ENCODE data around the gene TOMM22. TPM values are rescaled to one million over a fixed set of nuclear protein-coding genes. Genes with fewer than 3 reads are reported as not detected.

TOMM22 gene
- polyA plus RNA-seq, 1 experiment, result 29.6 TPM

GRCh38 chr22:38710866-38711265 is 29.1 kb downstream of the TOMM22 start:
- Histone ChIP-seq H3K27me3 (ENCODE audit: control insufficient read depth, insufficient read depth, low read length) (no peaks in the 10 kb centered on the region), H3K36me3 (ENCODE audit: control insufficient read depth, insufficient read depth, low read length) (peaks cover 3% of the 10 kb centered on the region), H3K4me3 (ENCODE audit: low read depth, low read length) (no peak overlapping the region)
- POLR2A ChIA-PET, result no interaction called here
- no peak for DNase-seq (ENCODE audit: low read depth)
- CTCF ChIA-PET, result no interaction called here
- no peak for TF ChIP-seq CTCF (IDR thresholded peaks at IDR 0.05; ENCODE audit: insufficient read depth, low read depth, low read length)

GRCh38 chr22:38712486-38713207 is 30.9 kb downstream of the TOMM22 start:
- no peak for TF ChIP-seq CTCF (IDR thresholded peaks at IDR 0.05; ENCODE audit: insufficient read depth, low read depth, low read length)
- H3K27me3 ChIP-seq (ENCODE audit: control insufficient read depth, insufficient read depth, low read length), result no peaks in the 10 kb centered on the region
- no peak overlapping the region for H3K4me3 ChIP-seq (ENCODE audit: low read depth, low read length)
- no peak for DNase-seq (ENCODE audit: low read depth)
- CTCF ChIA-PET, result interaction anchor here (1.5 kb wide), 1 partner anchor 13 kb away, joined by 5 read pairs; no protein-coding TSS in a partner anchor
- H3K36me3 ChIP-seq (ENCODE audit: control insufficient read depth, insufficient read depth, low read length), result peaks cover 17% of the 10 kb centered on the region
- POLR2A ChIA-PET, result no interaction called here

- ChIA-PET POLR2A (no interaction called here), CTCF (interaction anchor here (2.5 kb wide), 1 partner anchor 11 kb away, joined by 9 read pairs; no protein-coding TSS in a partner anchor)
- Histone ChIP-seq H3K4me3 (ENCODE audit: low read depth, low read length) (no peak overlapping the region), H3K36me3 (ENCODE audit: control insufficient read depth, insufficient read depth, low read length) (peaks cover 19% of the 10 kb centered on the region), H3K27me3 (ENCODE audit: control insufficient read depth, insufficient read depth, low read length) (no peaks in the 10 kb centered on the region)
- no peak for TF ChIP-seq CTCF (IDR thresholded peaks at IDR 0.05; ENCODE audit: insufficient read depth, low read depth, low read length)
- DNase-seq (ENCODE audit: low read depth), result no peak
These were observed 32.2 kb downstream of the TOMM22 start for GRCh38 chr22:38713921-38714320.

GRCh38 chr22:38715176-38715764 is 33.5 kb downstream of the TOMM22 start:
- Histone ChIP-seq H3K27me3 (ENCODE audit: control insufficient read depth, insufficient read depth, low read length) (no peaks in the 10 kb centered on the region), H3K4me3 (ENCODE audit: low read depth, low read length) (no peak overlapping the region), H3K36me3 (ENCODE audit: control insufficient read depth, insufficient read depth, low read length) (peaks cover 19% of the 10 kb centered on the region)
- POLR2A ChIA-PET, result no interaction called here
- TF ChIP-seq CTCF (IDR thresholded peaks at IDR 0.05; ENCODE audit: insufficient read depth, low read depth, low read length), result no peak
- CTCF ChIA-PET, result interaction anchor here (0.7 to 2.5 kb wide), 3 partner anchors 8 to 53 kb away, joined by 3 to 9 read pairs (median 3); no protein-coding TSS in a partner anchor
- no peak for DNase-seq (ENCODE audit: low read depth)

GRCh38 chr22:38715852-38716251 is 34.1 kb downstream of the TOMM22 start:
- ChIA-PET CTCF (interaction anchor here (2.5 kb wide), 1 partner anchor 9 kb away, joined by 9 read pairs; no protein-coding TSS in a partner anchor), POLR2A (no interaction called here)
- DNase-seq (ENCODE audit: low read depth), result no peak
- no peak overlapping the region for H3K4me3 ChIP-seq (ENCODE audit: low read depth, low read length)
- TF ChIP-seq CTCF (IDR thresholded peaks at IDR 0.05; ENCODE audit: insufficient read depth, low read depth, low read length), result no peak
- peaks cover 20% of the 10 kb centered on the region for H3K36me3 ChIP-seq (ENCODE audit: control insufficient read depth, insufficient read depth, low read length)
- H3K27me3 ChIP-seq (ENCODE audit: control insufficient read depth, insufficient read depth, low read length), result no peaks in the 10 kb centered on the region
